ENCODE data around the gene CANT1. TPM values are rescaled to one million over a fixed set of nuclear protein-coding genes. Genes with fewer than 3 reads are reported as not detected.

The CANT1 gene
- total and polyA plus RNA-seq, 2 of the 13 experiments (the other 11 are each of a cell fraction or from before 2014, with no cell fraction given) = 34.1 to 42.1 TPM

DNA sequence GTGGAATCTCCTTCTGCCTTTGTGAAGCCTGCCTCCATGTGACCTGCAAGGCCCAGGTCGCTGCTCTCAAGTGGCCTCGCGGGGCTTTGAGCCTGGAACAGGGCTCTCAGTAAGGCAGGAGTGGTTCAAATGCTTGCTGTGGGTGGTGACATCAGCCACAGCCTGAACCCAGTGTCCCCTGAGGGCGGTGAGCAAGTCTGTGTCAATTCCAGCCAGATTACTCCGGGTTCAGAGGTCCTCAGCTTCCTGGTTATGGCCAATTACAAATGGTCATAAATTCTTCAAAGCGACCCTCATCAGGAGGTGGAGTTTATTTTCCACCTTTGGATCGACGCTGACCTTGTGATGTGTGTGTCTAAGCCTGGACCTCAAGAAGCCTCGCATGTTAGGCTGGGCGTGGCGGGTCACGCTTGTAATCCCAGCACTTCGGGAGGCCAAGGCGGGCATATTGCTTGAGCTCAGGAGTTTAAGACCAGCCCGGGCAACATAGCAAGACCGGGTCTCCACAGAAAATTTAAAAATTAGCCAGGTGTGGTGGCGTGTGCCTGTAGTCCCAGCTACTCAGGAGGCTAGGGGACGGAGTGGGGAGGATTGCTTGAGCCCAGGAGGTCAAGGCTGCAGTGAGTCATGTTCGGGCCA lies 47.1 kb downstream of the CANT1 start (continued):
- TF ChIP-seq LCORL (IDR thresholded peaks at IDR 0.05) (peak; percentile 6; the same call in 1 of the 2 replicates), LCORL (CRISPR knock-in tag; IDR thresholded peaks at IDR 0.05) (peak; percentile 91), MIXL1 (CRISPR knock-in tag; IDR thresholded peaks at IDR 0.05) (peak; percentile 75; the same call in 1 of the 2 replicates), ARID3A (IDR thresholded peaks at IDR 0.05; ENCODE audit: low read depth, low read length) (peak; percentile 91), NPAS2 (CRISPR knock-in tag; IDR thresholded peaks at IDR 0.05; ENCODE audit: borderline replicate concordance) (0 out of 2 replicates have a peak, but pooled peaks have one; percentile 78), ZNF619 (CRISPR knock-in tag; IDR thresholded peaks at IDR 0.05) (peak; percentile 93), GABPB1 (CRISPR knock-in tag; IDR thresholded peaks at IDR 0.05) (peak; percentile 59)
- TF ChIP-seq, protein P1, sequence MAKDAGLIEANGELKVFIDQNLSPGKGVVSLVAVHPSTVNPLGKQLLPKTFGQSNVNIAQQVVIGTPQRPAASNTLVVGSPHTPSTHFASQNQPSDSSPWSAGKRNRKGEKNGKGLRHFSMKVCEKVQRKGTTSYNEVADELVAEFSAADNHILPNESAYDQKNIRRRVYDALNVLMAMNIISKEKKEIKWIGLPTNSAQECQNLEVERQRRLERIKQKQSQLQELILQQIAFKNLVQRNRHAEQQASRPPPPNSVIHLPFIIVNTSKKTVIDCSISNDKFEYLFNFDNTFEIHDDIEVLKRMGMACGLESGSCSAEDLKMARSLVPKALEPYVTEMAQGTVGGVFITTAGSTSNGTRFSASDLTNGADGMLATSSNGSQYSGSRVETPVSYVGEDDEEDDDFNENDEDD (CRISPR knock-in tag; IDR thresholded peaks at IDR 0.05; ENCODE audit: borderline replicate concordance) = peak; percentile 3; the same call in 1 of the 2 replicates

GRCh38 chr17:78961571-78961970 lies 48.0 kb downstream of the CANT1 start:
- no peak overlapping the region for H3K27ac ChIP-seq (ENCODE audit: extremely low read length, insufficient read depth, low read length)
- H2AFZ ChIP-seq (ENCODE audit: low read length) = no peak overlapping the region
- no peak overlapping the region for H3K4me3 ChIP-seq (replicated peaks in 1 of 3; ENCODE audit: insufficient read depth in 1 of 3, low read depth in 2 of 3, low read length in 3 of 3)
- ChIA-PET CTCF (ENCODE audit: low intra/inter-chr PET ratio, low total read pairs) (no interaction called here), POLR2A (interaction anchor here (0.9 to 3.5 kb wide), 7 partner anchors 10 to 96 kb away, joined by 3 to 51 read pairs (median 20); partner anchors contain the start of gene LGALS3BP)
- in situ Hi-C loops (cut with HindIII; ENCODE audit: extremely low pct_ligation_motif_present, low pct_unique_long_range_greater_than_20kb) = no loop called here
- intact Hi-C loops (cut with micrococcal nuclease; ENCODE audit: unreplicated experiment) = loop anchor here (5.0 kb wide), 1 partner anchor 34 kb away; the partner anchor contains the start of gene TIMP2
- DNase-seq (ENCODE audit: low spot score) (no peak), FAIRE-seq (no peak), ATAC-seq (no peak)
- H3K9ac ChIP-seq (ENCODE audit: insufficient read depth, low read depth, low read length) = no peak overlapping the region
- no peaks in the 10 kb centered on the region for H3K79me2 ChIP-seq (ENCODE audit: insufficient read depth, low read length)
- peaks cover 0 to 10% of the 10 kb centered on the region in 2 experiments; a peak in 3 of 5 replicates for H3K27me3 ChIP-seq (ENCODE audit: control insufficient read depth in 1 of 2, insufficient read depth in 2 of 2, low read length in 2 of 2)
- no TSS peak for BruUV-seq (replicated peaks)
- peaks cover 61% of the 10 kb centered on the region for H3K4me1 ChIP-seq (ENCODE audit: insufficient read depth, low read length)
- H4K20me1 ChIP-seq (ENCODE audit: insufficient read depth, low read length) = no peaks in the 10 kb centered on the region
- 96% methylated on average over 4 of the region's 4 CpGs for WGBS (ENCODE audit: low lambda C conversion rate)
- H3K36me3 ChIP-seq (replicated peaks in 1 of 2; ENCODE audit: control insufficient read depth in 1 of 2, insufficient read depth in 2 of 2, low read length in 2 of 2) = no peaks in the 10 kb centered on the region
- H3K4me2 ChIP-seq (ENCODE audit: low read depth, low read length) = no peak overlapping the region
- no peaks in the 10 kb centered on the region for H3K9me3 ChIP-seq (ENCODE audit: low read length)
- TF ChIP-seq CHD2 (IDR thresholded peaks at IDR 0.05; ENCODE audit: low read depth, low read length) (no peak), ARNTL (CRISPR knock-in tag; IDR thresholded peaks at IDR 0.05) (0 out of 2 replicates have a peak, but pooled peaks have one; percentile 23), ZMAT3 (CRISPR knock-in tag; conservative IDR thresholded peaks at IDR 0.05) (no peak), SOX6 (IDR thresholded peaks at IDR 0.05) (no peak), SOX6 (CRISPR knock-in tag; IDR thresholded peaks at IDR 0.05) (no peak; the same call in 1 of the 2 replicates), DPF2 (CRISPR knock-in tag; IDR thresholded peaks at IDR 0.05; ENCODE audit: borderline replicate concordance, low read depth) (no peak), CCAR2 (optimal IDR thresholded peaks at IDR 0.05; ENCODE audit: low read depth, low read length) (no peak), RERE (CRISPR knock-in tag; IDR thresholded peaks at IDR 0.05; ENCODE audit: low read depth) (no peak)
